Thyroid gland (tissue), 4 donors: Measurements from ENCODE around the gene PRKCA.

Experiments
- CTCF ChIP-seq, 6 experiments: fragments of 200-600 bp in 3 of 6; fragments of 450-650 bp in 3 of 6; sonication (generic) in 3 of 6; IDR thresholded peaks; one replicate each; pipeline ENCODE4 v1.5.1; 2016 to 2019; ENCODE audit warnings: antibody characterized with exemption in 6 of 6, mild to moderate bottlenecking in 2 of 6, inconsistent platforms in 1 of 6, moderate library complexity in 1 of 6
- POLR2A ChIP-seq, 2 donors: fragments of 450-650 bp; IDR thresholded peaks; one replicate each; pipeline ENCODE4 v1.6.1; 2017; ENCODE audit warnings: antibody characterized with exemption in 2 of 2, mild to moderate bottlenecking in 2 of 2, moderate library complexity in 1 of 2

DNA sequence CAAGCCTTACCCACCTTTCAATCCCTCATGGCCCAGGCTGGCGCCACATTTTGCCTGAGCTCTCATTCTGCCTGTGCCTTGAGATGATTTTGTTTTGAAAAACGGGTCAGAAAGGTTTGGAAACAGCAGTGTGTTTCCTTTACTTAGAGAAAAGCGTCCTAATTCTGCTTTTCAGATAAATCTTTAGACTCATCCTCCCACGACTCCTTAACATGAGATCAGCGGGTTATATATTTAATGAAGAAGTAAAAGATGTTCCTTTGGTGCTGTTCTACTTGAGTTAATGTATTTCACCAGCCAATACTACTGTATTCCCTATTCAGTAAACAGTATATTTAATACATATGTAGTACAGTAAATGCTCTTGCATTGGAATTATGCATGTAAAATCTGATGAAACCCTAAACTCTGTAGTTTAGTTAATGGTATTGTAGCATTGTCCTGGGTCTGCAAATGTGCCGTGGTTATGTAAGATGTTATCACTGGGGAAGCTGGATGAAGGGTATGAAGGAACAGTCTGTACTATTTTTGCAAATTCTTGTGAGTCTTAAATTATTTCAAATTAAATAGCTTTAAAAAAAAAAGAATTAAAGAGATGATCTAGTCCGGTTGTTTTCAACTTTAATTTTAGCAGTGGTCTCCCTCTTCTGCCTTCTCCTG is 333.1 kb downstream of the PRKCA start:
- no peak for TF ChIP-seq CTCF (IDR thresholded peaks at IDR 0.05)
- TF ChIP-seq POLR2A (IDR thresholded peaks at IDR 0.05): no peak
